HepG2 (cell line): ENCODE data around the gene PPP6R2. TPM values are rescaled to one million over a fixed set of nuclear protein-coding genes. Genes with fewer than 3 reads are reported as not detected.

Experiments
- ATAC-seq: fragments of 200-7000 bp; cut with Tn5 transposase; 3 replicates; pipeline ENCODE4 v1.9.1; 2020; ENCODE audit warnings: mild to moderate bottlenecking, moderate library complexity
- BruUV-seq: library from RNA; stranded (reverse); fragments of 400-500 nt; replicated peaks from 2 replicates; lab custom pipeline; 2021; lab: Mats Ljungman, UMichigan
- CTCF ChIA-PET: fragments of 300-600 bp; formaldehyde crosslinking; extraction: SDS; loops from one replicate; lab custom pipeline; 2021; ENCODE audit warnings: low total read pairs, inconsistent platforms, low intra/inter-chr PET ratio; lab: Yijun Ruan, JAX
- POLR2A ChIA-PET: fragments of 350-600 bp; sonication (Branson Sonifier 250); formaldehyde crosslinking; loops from one replicate; lab custom pipeline; 2020; ENCODE audit warnings: antibody characterized with exemption, inconsistent platforms; lab: Yijun Ruan, JAX
- DNase-seq: peaks from one replicate; pipeline ENCODE4 v3.0.0-alpha.2; 2015; ENCODE audit warnings: low spot score
- FAIRE-seq: peaks from 3 replicates; lab custom pipeline; 2011; peaks lifted over from hg19 to GRCh38; lab: Jason Lieb, UNC
- H2AFZ ChIP-seq: one replicate; pipeline ENCODE4 v1.6.1; 2011; ENCODE audit warnings: low read length, inconsistent platforms
- H3K27ac ChIP-seq: fragments of 300-600 bp; 3 replicates; pipeline ENCODE4 v1.8.0; 2011; ENCODE audit warnings: mixed run types, mild to moderate bottlenecking, mixed read lengths, low read length, inconsistent platforms; ENCODE audit not compliant: insufficient read depth; ENCODE audit errors: extremely low read length
- H3K27me3 ChIP-seq, 2 experiments: fragments of 200-600 bp in 1 of 2; 2 replicates in 1 of 2; 3 replicates in 1 of 2; pipeline versions ENCODE4 v1.6.0 to v1.8.0; 2011; ENCODE audit warnings: low read length in 2 of 2, mild to moderate bottlenecking in 2 of 2, moderate library complexity in 2 of 2, inconsistent platforms in 1 of 2; ENCODE audit not compliant: insufficient read depth in 2 of 2, control insufficient read depth in 1 of 2
- H3K36me3 ChIP-seq, 2 experiments: fragments of 200-600 bp in 1 of 2; replicated peaks in 1 of 2; 2 replicates in 1 of 2; 3 replicates in 1 of 2; pipeline versions ENCODE4 v1.5.1 to v1.8.0; 2011; ENCODE audit warnings: low read length in 2 of 2, inconsistent platforms in 1 of 2; ENCODE audit not compliant: insufficient read depth in 2 of 2, control insufficient read depth in 1 of 2
- H3K4me1 ChIP-seq: 2 replicates; pipeline ENCODE4 v1.5.1; 2012; ENCODE audit warnings: low read length, inconsistent platforms; ENCODE audit not compliant: insufficient read depth
- H3K4me2 ChIP-seq: 2 replicates; pipeline ENCODE4 v1.6.0; 2011; ENCODE audit warnings: low read depth, low read length, inconsistent platforms
- H3K4me3 ChIP-seq, 3 experiments: fragments of 200-600 bp in 1 of 3; sonication (generic), shearing (Covaris generic) in 1 of 3; replicated peaks in 1 of 3; 2 replicates each; pipeline ENCODE4 v1.5.1; 2011 to 2016; ENCODE audit warnings: low read length in 3 of 3, inconsistent platforms in 2 of 3, low read depth in 2 of 3, mild to moderate bottlenecking in 2 of 3, control low read depth in 1 of 3, mixed read lengths in 1 of 3; ENCODE audit not compliant: insufficient read depth in 1 of 3
- H3K79me2 ChIP-seq: one replicate; pipeline ENCODE4 v1.6.1; 2011; ENCODE audit warnings: low read length, inconsistent platforms; ENCODE audit not compliant: insufficient read depth
- H3K9ac ChIP-seq: 2 replicates; pipeline ENCODE4 v1.6.0; 2011; ENCODE audit warnings: mild to moderate bottlenecking, low read depth, low read length, inconsistent platforms; ENCODE audit not compliant: insufficient read depth
- H3K9me3 ChIP-seq: 2 replicates; pipeline ENCODE4 v1.5.1; 2012; ENCODE audit warnings: mild to moderate bottlenecking, low read length
- H4K20me1 ChIP-seq: 2 replicates; pipeline ENCODE4 v1.6.0; 2011; ENCODE audit warnings: inconsistent platforms, mild to moderate bottlenecking, low read length, moderate library complexity; ENCODE audit not compliant: insufficient read depth
- AHDC1 ChIP-seq: sonication (generic); formaldehyde crosslinking; IDR thresholded peaks from 2 replicates; pipeline ENCODE4 v1.5.1; 2020; ENCODE audit warnings: mild to moderate bottlenecking, missing genetic modification reagents, borderline replicate concordance
- ATF7 ChIP-seq, 2 experiments: fragments of 450-650 bp in 1 of 2; sonication (generic) in 1 of 2; formaldehyde crosslinking in 1 of 2; IDR thresholded peaks; 2 replicates each; pipeline versions ENCODE4 v1.4.0 to v1.6.1; 2016 to 2020; ENCODE audit warnings: antibody characterized with exemption in 1 of 2, mild to moderate bottlenecking in 1 of 2, missing genetic modification reagents in 1 of 2
- BCLAF1 ChIP-seq: fragments of 450-650 bp; IDR thresholded peaks from 2 replicates; pipeline ENCODE4 v1.6.1; 2017; ENCODE audit warnings: mild to moderate bottlenecking
- BORCS8-MEF2B ChIP-seq: sonication (generic); formaldehyde crosslinking; IDR thresholded peaks from 2 replicates; pipeline ENCODE4 v1.8.0; 2022; ENCODE audit warnings: mild to moderate bottlenecking, missing genetic modification reagents
- MATR3 ChIP-seq: sonication (generic); formaldehyde crosslinking; IDR thresholded peaks from 2 replicates; pipeline ENCODE4 v1.4.0; 2020; ENCODE audit warnings: missing genetic modification reagents
- REL ChIP-seq: sonication (generic); formaldehyde crosslinking; conservative IDR thresholded peaks from 2 replicates; pipeline ENCODE4 v1.8.0; 2022; ENCODE audit warnings: mild to moderate bottlenecking, missing genetic modification reagents, moderate library complexity
- ZFP91 ChIP-seq: sonication (generic); formaldehyde crosslinking; IDR thresholded peaks from 2 replicates; pipeline ENCODE4 v1.9.0; 2022; ENCODE audit warnings: missing genetic modification reagents, mild to moderate bottlenecking, borderline replicate concordance
- ZNF281 ChIP-seq: sonication (generic); formaldehyde crosslinking; IDR thresholded peaks from 2 replicates; pipeline ENCODE4 v1.4.0; 2020; ENCODE audit warnings: missing genetic modification reagents, borderline replicate concordance
- WGBS: methylation state at CpG from one replicate; pipeline ENCODE4 v1.1.6; 2017; ENCODE audit warnings: low lambda C conversion rate; 5-methylcytosine and 5-hydroxymethylcytosine counted together
- in situ Hi-C: cut with HindIII; loops from 2 replicates; pipeline ENCODE4 v1.10.0; 2017; ENCODE audit warnings: low pct_unique_long_range_greater_than_20kb; ENCODE audit not compliant: extremely low pct_ligation_motif_present
- intact Hi-C: fragments of 100-400 bp; cut with micrococcal nuclease; formaldehyde crosslinking; loops from one replicate; pipeline ENCODE4 v1.10.0; 2022; ENCODE audit not compliant: unreplicated experiment
- polyA plus RNA-seq, 8 experiments: library from polyadenylated mRNA; depleted of rRNA in 3 of 8; stranded (reverse) in 7 of 8; unstranded in 1 of 8; fragments of >200 nt; fragmentation: Illumina TruSeq in 4 of 8; extraction: Trizol in 4 of 8; gene quantifications; 2 replicates each; pipeline versions ENCODE4 v1.2.1 to v1.2.3, GENCODE V29; 2011 to 2016; ENCODE audit warnings: low read depth in 4 of 8, missing spikeins in 1 of 8, mixed read lengths in 1 of 8; ENCODE audit not compliant: insufficient read depth in 1 of 8
- total RNA-seq, 5 experiments: library from RNA; depleted of rRNA; stranded (reverse); fragments of >200 nt; fragmentation: Illumina TruSeq; extraction: Trizol; gene quantifications; 2 replicates each; pipeline ENCODE4 v1.2.3, GENCODE V29; 2016; ENCODE audit warnings: low read depth in 1 of 5
- TF ChIP-seq, protein P1 (sequence below): sonication (generic); formaldehyde crosslinking; IDR thresholded peaks from 2 replicates; pipeline ENCODE4 v1.8.0; 2022; ENCODE audit warnings: missing genetic modification reagents, low read depth, mild to moderate bottlenecking, borderline replicate concordance

Gene PPP6R2
- total and polyA plus RNA-seq, 2 of the 13 experiments (the other 11 are each of a cell fraction or from before 2014, with no cell fraction given), result 55.0 to 102 TPM

DNA sequence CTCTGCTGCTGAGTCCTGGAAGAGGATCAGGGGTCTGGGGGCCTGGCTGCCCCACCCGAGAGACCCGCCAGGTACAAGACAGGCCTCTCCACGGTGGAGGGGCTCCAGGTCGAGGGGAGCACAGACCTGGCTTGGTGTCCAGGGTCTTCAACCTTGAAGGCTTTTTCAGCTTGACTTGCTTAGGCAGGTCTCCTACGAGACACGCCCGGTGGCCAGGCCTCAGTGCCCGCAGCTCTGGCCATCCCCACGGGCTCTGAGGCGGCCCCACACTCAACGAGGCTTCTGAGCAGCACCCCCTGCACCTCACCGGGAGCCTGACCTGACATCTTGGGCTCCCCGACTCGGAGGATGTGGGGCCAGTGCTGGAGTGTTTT lies 29.1 kb upstream of the PPP6R2 start:
- no TSS peak for BruUV-seq
- Histone ChIP-seq H3K27me3 (peaks cover 0 to 1% of the 10 kb centered on the region in 2 experiments; a peak in 3 of 5 replicates), H3K9me3 (no peaks in the 10 kb centered on the region), H3K27ac (no peak overlapping the region), H3K4me1 (peaks cover 71% of the 10 kb centered on the region), H3K9ac (peak overlapping the region; percentile 29; the same call in 1 of the 2 replicates), H2AFZ (no peak overlapping the region), H3K4me2 (peak overlapping the region; percentile 75), H3K36me3 (no peaks in the 10 kb centered on the region), H3K79me2 (no peaks in the 10 kb centered on the region), H4K20me1 (no peaks in the 10 kb centered on the region), H3K4me3 (peak overlapping the region in 2 of 3 experiments; percentile 22 to 64; a peak in 3 of 6 replicates)
- ATAC-seq (no peak), DNase-seq (no peak), FAIRE-seq (no peak)
- 32% methylated on average over 5 of the region's 14 CpGs for WGBS
- ChIA-PET POLR2A (interaction anchor here (1.7 kb wide), 1 partner anchor 20 kb away, joined by 6 read pairs; no protein-coding TSS in a partner anchor), CTCF (no interaction called here)
- intact Hi-C loops (no loop called here), in situ Hi-C loops (no loop called here)
- TF ChIP-seq ZNF281 (CRISPR knock-in tag) (no peak), MATR3 (CRISPR knock-in tag) (no peak), ATF7 (IDR thresholded peaks at IDR 0.05) (no peak), ATF7 (CRISPR knock-in tag; IDR thresholded peaks at IDR 0.05) (no peak), REL (no peak), BORCS8-MEF2B (0 out of 2 replicates have a peak, but pooled peaks have one; percentile 16), ZFP91 (CRISPR knock-in tag) (0 out of 2 replicates have a peak, but pooled peaks have one; percentile 3), BCLAF1 (no peak), AHDC1 (CRISPR knock-in tag) (no peak)
- TF ChIP-seq, protein P1, sequence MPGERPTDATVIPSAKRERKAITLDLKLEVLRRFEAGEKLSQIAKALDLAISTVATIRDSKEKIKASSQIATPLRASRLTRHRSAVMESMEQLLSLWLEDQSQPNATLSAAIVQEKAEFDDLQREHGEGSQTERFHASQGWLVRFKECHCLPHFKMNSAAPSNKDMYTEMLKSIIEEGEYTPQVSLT, result no peak
